SK-N-SH treated with all-trans-retinoic acid at 6 μM for 48 hours (cell line): Measurements from ENCODE around the gene ENTPD1.
"Not testable (repeated sequence)": the region's sequence is repeated elsewhere in the genome, so short reads cannot be mapped to it uniquely, and the experiment has no call there.

Source experiments
- ATAC-seq: fragments of 200-7000 bp; cut with Tn5 transposase; 3 replicates; pipeline ENCODE4 v1.9.1; 2020; ENCODE audit warnings: mild to moderate bottlenecking, moderate library complexity
- BACH2 ChIP-seq: fragments of 250-450 bp; sonication (Bioruptor Pico); IDR thresholded peaks from 2 replicates; pipeline ENCODE4 v1.9.0; 2021; ENCODE audit warnings: mild to moderate bottlenecking, borderline replicate concordance
- CSDC2 ChIP-seq: fragments of 250-450 bp; sonication (Bioruptor Pico); IDR thresholded peaks from 2 replicates; pipeline ENCODE4 v1.5.0; 2020; ENCODE audit warnings: mild to moderate bottlenecking, moderate library complexity
- OSR1 ChIP-seq: fragments of 250-450 bp; sonication (Bioruptor Pico); IDR thresholded peaks from 2 replicates; pipeline ENCODE4 v1.8.0; 2022; ENCODE audit warnings: moderate library complexity, mild to moderate bottlenecking, inconsistent platforms
- PATZ1 ChIP-seq: fragments of 250-450 bp; sonication (Bioruptor Pico); IDR thresholded peaks from 2 replicates; pipeline ENCODE4 v1.8.0; 2020; ENCODE audit warnings: mild to moderate bottlenecking, moderate library complexity, borderline replicate concordance
- TCF4 ChIP-seq: fragments of 250-450 bp; sonication (Bioruptor Pico); IDR thresholded peaks from 2 replicates; pipeline ENCODE4 v1.8.0; 2021; ENCODE audit warnings: mild to moderate bottlenecking, moderate library complexity, borderline replicate concordance
- TOX ChIP-seq: fragments of 250-450 bp; sonication (Bioruptor Pico); IDR thresholded peaks from 2 replicates; pipeline ENCODE4 v1.8.0; 2021; ENCODE audit warnings: mild to moderate bottlenecking, moderate library complexity, borderline replicate concordance
- ZFP30 ChIP-seq: fragments of 450-650 bp; formaldehyde crosslinking; IDR thresholded peaks from 2 replicates; pipeline ENCODE4 v1.5.0; 2022; ENCODE audit warnings: mild to moderate bottlenecking, moderate library complexity
- ZNF70 ChIP-seq: fragments of 450-650 bp; formaldehyde crosslinking; IDR thresholded peaks from 2 replicates; pipeline ENCODE4 v1.5.0; 2020; ENCODE audit warnings: mild to moderate bottlenecking, moderate library complexity
- ZNF8 ChIP-seq: fragments of 450-650 bp; formaldehyde crosslinking; IDR thresholded peaks from 2 replicates; pipeline ENCODE4 v1.5.0; 2020; ENCODE audit warnings: mild to moderate bottlenecking, moderate library complexity

ENTPD1 gene

GRCh38 chr10:95909561-95909960 lies 153.6 kb downstream of the ENTPD1 start:
- TF ChIP-seq TOX (CRISPR knock-in tag) (no peak), BACH2 (CRISPR knock-in tag) (no peak), PATZ1 (CRISPR knock-in tag) (no peak), OSR1 (CRISPR knock-in tag) (no peak), ZNF8 (no peak), ZNF70 (CRISPR knock-in tag) (no peak), TCF4 (CRISPR knock-in tag) (no peak), CSDC2 (CRISPR knock-in tag) (no peak), ZFP30 (CRISPR knock-in tag) (no peak)
- no peak for ATAC-seq

GRCh38 chr10:95916039-95916438 lies 160.1 kb downstream of the ENTPD1 start:
- ATAC-seq = not testable (repeated sequence)
